G401 (cell line): Measurements from ENCODE around the gene ATP9A. TPM values are rescaled to one million over a fixed set of nuclear protein-coding genes. Genes with fewer than 3 reads are reported as not detected.
"Not testable (repeated sequence)": the region's sequence is repeated elsewhere in the genome, so short reads cannot be mapped to it uniquely, and the experiment has no call there.

Experiments used
- DNase-seq: peaks from one replicate; pipeline ENCODE4 v3.0.0-alpha.2; 2015; ENCODE audit warnings: low spot score
- in situ Hi-C: cut with HindIII; loops from 2 replicates; pipeline ENCODE4 v1.10.0; 2016; ENCODE audit warnings: low sequenced_read_pairs, mixed read lengths
- total RNA-seq: library from RNA; depleted of rRNA; stranded (reverse); fragments of >200 nt; shearing (Covaris generic); gene quantifications from 2 replicates; pipeline ENCODE4 v1.2.3, GENCODE V29; 2014

ATP9A gene
- total RNA-seq, 1 experiment from 2014 or later, result 15.7 TPM

DNA sequence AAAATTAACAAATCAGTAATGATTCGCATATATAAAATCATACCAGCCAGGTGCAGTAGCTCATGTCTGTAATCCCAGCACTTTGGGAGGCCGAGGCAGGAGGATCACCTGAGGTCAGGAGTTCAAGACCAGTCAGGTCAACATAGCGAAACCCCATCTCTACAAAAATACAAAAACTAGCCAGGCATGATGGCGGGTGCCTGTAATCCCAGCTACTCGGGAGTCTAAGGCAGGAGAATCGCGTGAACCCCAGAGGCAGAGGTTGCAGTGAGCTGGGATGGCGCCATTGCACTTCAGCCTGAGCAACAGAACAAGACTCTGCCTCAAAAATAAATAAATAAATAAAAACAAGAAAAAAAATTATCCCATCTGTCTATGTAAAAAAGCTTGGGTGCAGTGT lies 124.4 kb downstream of the ATP9A start:
- in situ Hi-C loops, DNase-seq: not testable (repeated sequence)

GRCh38 chr20:51643390-51643789 lies 124.8 kb downstream of the ATP9A start:
- no peak for DNase-seq
- in situ Hi-C loops, result no loop called here

DNA sequence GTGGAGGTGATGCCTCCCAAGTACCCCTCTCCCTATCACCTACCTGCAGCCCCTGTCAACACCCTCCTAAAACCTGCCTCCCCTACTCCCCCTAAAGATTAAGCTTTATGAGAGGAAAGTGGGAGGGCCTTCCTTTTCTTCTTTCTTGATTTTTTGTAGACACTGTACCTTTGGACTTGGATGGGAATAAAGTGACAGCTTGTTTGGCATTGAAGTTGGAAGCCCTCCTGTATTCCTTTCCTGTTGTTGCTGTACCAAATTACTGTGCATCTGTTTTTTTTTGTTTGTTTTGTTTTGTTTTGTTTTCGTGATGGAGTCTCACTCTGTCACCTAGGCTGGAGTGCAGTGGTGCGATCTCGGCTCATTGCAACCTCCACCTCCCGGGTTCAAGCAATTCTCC lies 126.3 kb downstream of the ATP9A start:
- peak; percentile 87 for DNase-seq
- in situ Hi-C loops, result no loop called here

DNA sequence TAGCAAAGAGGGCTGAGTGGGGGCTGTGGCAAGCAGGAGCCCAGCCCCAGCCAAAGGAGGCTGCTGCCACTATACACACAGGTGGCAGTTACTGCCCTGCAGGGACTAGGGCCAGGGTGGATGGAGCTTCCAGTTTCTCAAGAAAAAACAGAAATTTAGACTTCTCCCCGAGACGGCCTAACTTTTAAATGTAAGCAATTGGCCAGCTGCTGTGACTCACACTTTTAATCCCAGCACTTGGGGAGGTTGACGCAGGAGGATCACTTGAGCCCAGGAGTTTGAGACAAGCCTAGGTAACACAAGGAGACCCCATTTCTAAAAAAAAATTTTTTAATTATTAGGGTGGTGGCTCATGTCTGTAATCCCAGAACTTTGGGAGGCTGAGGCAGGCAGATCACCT lies 127.4 kb downstream of the ATP9A start:
- in situ Hi-C loops, result no loop called here
- no peak for DNase-seq

GRCh38 chr20:51639206-51639832 lies 128.9 kb downstream of the ATP9A start:
- DNase-seq, result peak; percentile 84
- in situ Hi-C loops, result no loop called here

DNA sequence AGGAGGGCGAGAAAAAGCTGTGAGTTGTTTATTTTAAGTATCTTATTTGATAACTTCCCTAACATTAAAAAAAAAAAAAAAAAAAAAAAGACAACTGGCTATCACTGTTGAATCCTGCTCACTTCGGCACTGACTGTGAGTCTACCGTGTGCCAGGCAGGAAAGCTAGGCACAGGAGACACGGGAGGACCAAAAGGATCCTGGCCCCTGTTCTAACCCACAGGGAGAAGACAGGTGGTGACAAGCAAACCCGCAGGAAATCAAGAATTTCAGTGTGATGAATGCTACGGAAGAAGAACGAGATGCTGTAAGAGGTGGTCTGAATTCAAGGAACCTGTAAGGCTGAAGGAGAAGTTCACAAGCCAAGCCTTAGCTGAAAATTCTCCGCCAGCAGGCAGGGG lies 130.9 kb downstream of the ATP9A start:
- in situ Hi-C loops, result no loop called here
- DNase-seq, result peak; percentile 86

- in situ Hi-C loops, result no loop called here
These were observed 132.1 kb downstream of the ATP9A start for GRCh38 chr20:51636123-51636522.

DNA sequence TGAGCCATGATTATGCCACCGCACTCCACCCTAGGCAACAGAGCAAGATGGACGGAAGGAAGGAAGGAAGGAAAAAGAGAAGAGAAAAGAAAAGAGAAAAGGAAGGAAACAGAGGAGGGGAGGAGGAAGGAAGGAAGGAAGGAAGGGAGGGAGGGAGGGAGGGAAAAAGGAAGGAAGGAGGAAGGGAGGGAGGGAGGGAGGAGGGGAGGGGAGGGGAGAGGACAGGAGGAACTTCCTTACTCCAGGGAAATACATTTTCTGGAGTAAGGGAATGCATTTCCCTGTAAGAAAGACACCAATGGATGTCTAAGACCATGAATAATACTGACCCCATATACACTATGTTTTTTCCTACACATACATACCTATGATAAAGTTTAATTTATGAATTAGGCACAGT lies 132.5 kb downstream of the ATP9A start:
- no peak for DNase-seq
- in situ Hi-C loops, result no loop called here

More at GRCh38 chr20:51636123-51636522, 132.1 kb downstream of the ATP9A start:
- no peak for DNase-seq

GRCh38 chr20:51634877-51635276 lies 133.3 kb downstream of the ATP9A start:
- no peak for DNase-seq
- in situ Hi-C loops, result no loop called here

GRCh38 chr20:51634257-51634656 lies 133.9 kb downstream of the ATP9A start:
- no peak for DNase-seq
- in situ Hi-C loops, result no loop called here

DNA sequence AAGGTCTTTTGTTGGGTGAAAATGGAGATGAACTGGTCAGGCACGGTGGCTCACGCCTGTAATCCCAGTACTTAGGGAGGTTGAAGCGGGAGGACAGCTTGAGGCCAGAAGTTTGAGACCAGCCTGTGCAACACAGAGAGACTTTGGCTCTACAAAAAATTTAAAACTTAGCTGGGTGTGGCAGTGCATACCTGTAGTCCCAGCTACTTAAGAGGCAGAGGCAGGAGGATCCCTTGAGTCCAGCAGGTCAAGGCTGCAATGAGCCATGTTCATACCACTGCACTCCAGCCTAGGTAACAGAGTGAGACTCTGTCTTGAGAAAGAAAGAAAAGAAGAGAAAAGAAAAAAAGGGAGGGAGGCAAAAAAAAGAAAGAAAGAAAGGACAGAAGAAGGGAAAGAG lies 134.8 kb downstream of the ATP9A start:
- in situ Hi-C loops, result no loop called here
- DNase-seq, result no peak

- in situ Hi-C loops, result no loop called here
- DNase-seq, result no peak
These were observed 136.2 kb downstream of the ATP9A start for GRCh38 chr20:51631953-51632352.

GRCh38 chr20:51631011-51631950 lies 136.9 kb downstream of the ATP9A start:
- in situ Hi-C loops, result no loop called here
- no peak for DNase-seq

- DNase-seq, result no peak
- in situ Hi-C loops, result no loop called here
These were observed 138.7 kb downstream of the ATP9A start for GRCh38 chr20:51629399-51630058.

GRCh38 chr20:51628533-51629398 lies 139.4 kb downstream of the ATP9A start:
- DNase-seq, result no peak
- in situ Hi-C loops, result no loop called here

GRCh38 chr20:51627586-51627985 lies 140.6 kb downstream of the ATP9A start:
- in situ Hi-C loops, result no loop called here
- no peak for DNase-seq

DNA sequence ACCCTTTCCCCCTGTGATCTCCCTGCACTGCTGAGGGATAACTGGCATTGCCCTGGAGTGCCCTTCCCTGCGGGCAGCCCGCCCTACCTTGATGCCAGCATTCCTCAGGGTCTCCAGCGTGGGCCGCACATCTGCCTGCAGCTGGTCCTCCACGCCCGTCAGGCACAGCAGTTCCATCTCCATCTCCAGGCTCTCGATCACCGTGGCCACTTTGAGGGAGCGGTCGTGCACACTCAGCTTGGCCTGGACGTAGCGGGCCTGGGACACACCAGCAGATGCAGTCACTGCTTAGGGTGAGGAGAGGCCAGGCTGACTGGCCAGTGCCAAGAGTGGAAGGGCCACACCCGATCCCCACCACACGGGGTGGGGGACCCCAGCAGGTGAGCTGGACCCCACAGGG lies 143.1 kb downstream of the ATP9A start:
- DNase-seq, result no peak
- in situ Hi-C loops, result no loop called here

DNA sequence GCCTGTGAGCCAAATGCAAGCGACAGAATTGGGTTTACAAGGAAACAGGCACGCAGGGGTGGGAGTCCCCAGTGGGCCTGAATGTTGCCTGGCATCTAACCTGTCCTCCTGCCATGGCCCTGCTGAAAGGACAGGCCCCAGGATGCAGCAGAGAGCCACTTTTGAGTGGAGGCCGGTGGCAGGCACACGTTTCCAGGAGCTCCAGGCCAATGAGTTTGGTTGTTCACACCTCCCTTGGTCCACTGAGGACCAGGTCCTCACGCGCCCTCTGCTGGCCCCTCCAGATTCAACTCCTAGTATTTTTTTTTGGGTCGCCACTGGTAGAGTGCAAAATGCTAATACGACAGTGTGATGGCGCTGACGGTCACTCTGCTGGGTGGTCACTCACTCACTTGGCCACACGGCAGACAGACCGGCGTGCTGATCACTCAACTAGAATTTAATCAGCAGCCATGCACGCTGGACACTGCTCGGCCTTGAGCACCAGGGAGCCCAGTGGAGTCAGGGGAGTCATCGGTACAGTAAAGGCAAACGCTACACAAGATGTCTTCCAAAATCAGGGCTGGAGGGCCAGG lies 143.9 kb downstream of the ATP9A start:
- in situ Hi-C loops, result no loop called here
- DNase-seq, result peak; percentile 78

- DNase-seq, result no peak
- in situ Hi-C loops, result no loop called here
These were observed 144.9 kb downstream of the ATP9A start for GRCh38 chr20:51623255-51623654.
